Right ventricle myocardium superior (tissue), 1 donor: ENCODE data around the gene NR3C1. TPM values are rescaled to one million over a fixed set of nuclear protein-coding genes. Genes with fewer than 3 reads are reported as not detected.
A peak's percentile ranks its signal among the peaks of the same experiment; 100 is the strongest.

Experiments used
- ATAC-seq: fragments of 200-7000 bp; cut with Tn5 transposase; one replicate; pipeline ENCODE4 v1.9.1; 2020; ENCODE audit warnings: mild to moderate bottlenecking; ENCODE audit not compliant: poor library complexity
- DNase-seq: peaks from one replicate; pipeline ENCODE4 v3.0.0-alpha.2; 2020
- intact Hi-C: fragments of 100-400 bp; cut with DNase I; formaldehyde crosslinking; loops from one replicate; pipeline ENCODE4 v1.11.2; 2022
- total RNA-seq: library from RNA; stranded (reverse); fragmentation: NEBNext Ultra II Directional; extraction: Animal tissue kit (Norgen Biotek cat#: 25700); gene quantifications from one replicate; pipeline ENCODE4 v1.2.1, GENCODE V29; 2021
- donor health status: DM: no; HTN: yes; CAD: no; lungs with severe emphysema.

The NR3C1 gene
- total RNA-seq, 1 donor from 2014 or later = 48.9 TPM

GRCh38 chr5:143322176-143322575, 81.3 kb downstream of the NR3C1 start:
- DNase-seq (no peak), ATAC-seq (no peak)
- intact Hi-C loops = no loop called here

DNA sequence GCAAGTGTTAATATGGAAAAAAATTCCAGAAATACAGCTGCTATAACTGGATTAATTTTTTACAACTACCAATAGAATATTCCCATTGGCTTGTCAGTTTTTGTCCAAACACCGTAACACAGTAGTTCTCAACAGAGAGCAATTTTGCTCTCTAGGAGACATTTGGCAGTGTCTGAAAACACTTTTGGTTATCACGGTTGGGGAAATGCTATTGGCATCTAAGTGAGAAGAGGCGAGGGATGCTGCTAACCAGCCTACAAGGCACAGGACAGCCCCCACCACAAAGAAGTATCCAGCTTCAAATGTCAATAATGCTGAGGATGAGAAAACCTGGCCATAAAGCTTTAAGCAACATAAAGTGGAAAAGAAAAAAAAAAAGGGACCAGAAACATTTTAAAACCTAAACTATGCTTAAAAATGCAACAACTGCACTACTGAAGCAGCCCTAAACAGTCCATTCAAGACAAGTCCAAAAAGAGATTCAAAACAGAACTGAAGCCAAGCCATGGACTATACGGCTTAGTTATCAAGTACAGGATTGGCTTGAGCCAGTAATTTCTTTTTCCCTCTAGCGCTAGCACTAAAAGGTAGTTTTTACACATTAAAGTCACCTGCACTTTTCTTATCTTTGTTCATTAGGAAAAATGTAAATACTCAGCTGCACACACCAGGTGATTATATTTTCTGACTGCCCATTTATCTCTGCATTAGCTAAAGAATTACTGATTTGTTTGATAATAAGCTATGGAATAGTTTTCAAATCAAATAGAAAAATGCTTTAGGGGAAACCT, 83.9 kb downstream of the NR3C1 start:
- DNase-seq (no peak), ATAC-seq (peak; percentile 50)
- intact Hi-C loops = no loop called here

DNA sequence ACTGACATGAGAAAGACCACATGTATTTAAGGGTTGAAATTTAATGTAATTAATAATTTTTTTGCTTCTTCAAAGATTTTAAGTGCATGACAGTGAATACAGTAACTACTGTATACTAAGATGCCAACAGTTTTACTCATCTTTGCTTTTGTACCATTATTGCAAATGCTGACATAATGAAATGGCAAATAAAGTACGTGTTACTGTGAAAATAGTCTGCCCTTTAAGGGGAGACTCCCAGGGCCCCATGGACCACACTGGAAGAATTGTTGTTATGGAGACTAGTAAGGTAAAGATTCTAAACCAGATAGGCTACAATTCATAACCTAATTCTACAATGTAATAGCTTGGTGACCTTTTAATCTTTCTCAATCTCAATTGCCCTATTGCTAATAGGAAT, 84.7 kb downstream of the NR3C1 start:
- intact Hi-C loops = no loop called here
- ATAC-seq = no peak
- no peak for DNase-seq

- intact Hi-C loops = no loop called here
- DNase-seq (no peak), ATAC-seq (no peak)
Observed at GRCh38 chr5:143318270-143318669, 85.2 kb downstream of the NR3C1 start.

GRCh38 chr5:143316844-143317631, 86.4 kb downstream of the NR3C1 start:
- DNase-seq (no peak), ATAC-seq (peak; percentile 66)
- intact Hi-C loops = no loop called here

DNA sequence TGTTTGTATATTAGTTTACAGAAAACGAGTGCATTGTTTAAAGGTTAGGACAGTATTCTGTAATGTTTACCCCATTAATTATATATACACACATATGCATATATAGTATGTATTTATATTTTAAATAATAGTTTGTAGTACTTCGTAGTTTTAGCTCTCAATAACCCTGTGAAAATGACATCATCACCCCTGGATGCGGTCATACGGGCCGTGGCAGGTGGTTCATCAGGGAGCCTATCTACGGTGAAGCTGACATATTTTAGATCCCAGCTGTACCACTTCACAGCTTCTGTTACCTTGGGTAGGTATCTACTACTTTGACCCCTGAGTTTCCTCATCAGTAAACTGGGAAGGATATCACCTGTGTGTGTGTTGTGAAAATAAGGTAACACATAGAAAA, 87.1 kb downstream of the NR3C1 start:
- intact Hi-C loops = no loop called here
- ATAC-seq = no peak

GRCh38 chr5:143315929-143316328, 87.6 kb downstream of the NR3C1 start:
- ATAC-seq (peak; percentile 40), DNase-seq (no peak)
- intact Hi-C loops = no loop called here

More for the DNA sequence above, 87.1 kb downstream of the NR3C1 start:
- no peak for DNase-seq

GRCh38 chr5:143315214-143315613, 88.3 kb downstream of the NR3C1 start:
- ATAC-seq = no peak
- no peak for DNase-seq
- intact Hi-C loops = no loop called here

- DNase-seq (no peak), ATAC-seq (peak; percentile 27)
- intact Hi-C loops = no loop called here
Observed at GRCh38 chr5:143314659-143315058, 88.8 kb downstream of the NR3C1 start.

DNA sequence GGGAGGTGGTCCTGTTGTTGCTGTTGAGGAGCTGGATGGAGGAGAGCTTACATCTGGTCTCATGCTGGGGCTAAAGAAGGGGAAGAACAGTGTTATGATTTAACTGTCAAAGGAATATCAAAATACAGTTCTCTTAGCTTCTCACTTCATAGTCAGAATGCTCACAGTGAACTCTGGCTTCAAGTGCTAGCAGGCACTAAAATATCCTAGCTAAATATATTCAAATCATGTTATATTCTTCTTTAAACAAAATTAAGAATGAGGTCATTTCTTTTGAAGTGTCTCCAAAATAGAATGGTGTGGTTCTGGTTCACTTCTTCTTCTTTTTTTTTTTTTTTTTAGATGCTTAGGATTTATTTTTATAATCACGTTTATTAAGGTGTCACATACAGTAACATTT, 89.4 kb downstream of the NR3C1 start:
- intact Hi-C loops = no loop called here

DNA sequence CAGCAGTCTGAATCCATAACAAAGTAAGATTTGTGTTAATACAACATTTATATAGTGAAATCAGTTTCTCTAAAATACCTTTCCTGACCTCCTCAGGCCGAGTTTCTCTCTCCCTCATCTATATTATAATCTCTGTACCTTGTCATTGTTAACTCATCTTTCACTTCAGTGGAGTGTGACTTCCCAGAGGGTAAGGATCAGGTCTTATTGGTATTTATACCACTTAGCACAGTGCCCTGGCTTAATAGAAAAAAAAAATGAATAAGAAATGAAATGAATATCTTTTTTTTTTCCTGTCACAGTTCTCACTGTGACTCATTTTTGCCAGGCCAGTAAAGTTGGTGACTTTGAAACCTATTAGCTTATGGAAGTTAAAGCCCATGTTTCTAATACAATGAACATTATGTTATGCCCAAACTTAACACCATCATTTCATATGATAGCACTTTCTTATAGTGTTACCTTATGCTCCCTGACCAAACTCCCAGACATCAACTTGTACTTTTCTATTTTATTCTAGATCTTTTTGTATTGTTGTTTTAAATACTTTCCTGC, 90.1 kb downstream of the NR3C1 start:
- DNase-seq (no peak), ATAC-seq (no peak)
- intact Hi-C loops = no loop called here

More for the DNA sequence above, 89.4 kb downstream of the NR3C1 start:
- no peak for ATAC-seq
- no peak for DNase-seq

DNA sequence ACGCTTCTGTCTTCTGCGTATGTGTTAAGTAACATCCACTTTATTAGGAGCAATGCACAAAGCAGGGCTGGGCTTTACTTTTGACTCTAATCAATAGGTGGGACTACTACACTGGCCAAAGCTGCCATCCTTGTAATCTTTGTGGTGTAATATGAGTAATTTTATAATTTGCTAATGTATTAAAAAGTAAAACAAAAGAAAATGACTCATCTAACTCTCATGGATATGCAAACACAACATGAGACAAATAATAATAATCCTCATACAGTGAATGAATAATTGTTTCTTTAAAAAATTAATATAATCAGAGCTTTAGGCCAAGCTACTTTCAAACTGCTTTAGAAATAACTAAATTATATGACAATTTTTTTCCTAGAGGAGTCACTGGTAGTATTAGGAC, 90.7 kb downstream of the NR3C1 start:
- DNase-seq = no peak
- intact Hi-C loops = no loop called here
- ATAC-seq = no peak

DNA sequence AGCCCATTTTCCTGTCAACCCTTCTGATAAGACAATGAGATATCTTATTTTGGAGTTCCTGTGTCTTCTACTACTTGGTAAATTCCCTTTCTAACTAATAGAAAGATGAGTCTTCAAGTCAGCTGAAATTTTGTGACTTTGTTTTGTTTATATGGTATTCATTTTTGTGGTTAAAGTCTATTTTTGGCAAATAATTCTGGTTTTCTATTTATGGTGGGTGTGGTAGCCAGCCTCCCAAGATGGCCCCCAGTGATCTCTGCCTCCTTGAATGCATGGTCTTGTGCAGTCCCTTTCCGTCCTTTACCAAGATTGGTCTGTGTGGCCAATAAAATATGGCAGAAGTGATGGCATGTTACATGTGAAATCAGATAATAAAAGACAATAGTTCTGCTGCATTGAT, 91.5 kb downstream of the NR3C1 start:
- ATAC-seq (no peak), DNase-seq (no peak)
- intact Hi-C loops = no loop called here

DNA sequence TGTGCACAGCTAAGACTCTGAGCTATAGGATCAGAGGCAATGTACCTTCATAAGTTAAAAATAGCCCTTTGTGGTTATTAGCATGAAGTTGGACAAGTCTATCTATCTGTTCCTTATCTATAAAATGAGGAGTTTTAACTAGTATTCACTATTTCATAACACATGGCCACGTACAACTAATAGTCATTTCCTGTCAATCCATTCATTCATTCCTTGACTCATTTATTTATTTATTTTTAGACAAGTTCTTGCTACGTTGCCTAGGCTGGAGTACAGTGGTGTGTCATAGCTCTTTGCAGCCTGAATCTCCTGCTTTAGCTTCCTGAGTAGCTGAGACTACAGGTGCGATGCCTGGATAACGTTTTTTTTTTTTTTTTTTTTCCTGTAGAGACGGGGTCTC, 92.1 kb downstream of the NR3C1 start:
- ATAC-seq = no peak
- no peak for DNase-seq
- intact Hi-C loops = no loop called here

GRCh38 chr5:143309661-143310431, 93.6 kb downstream of the NR3C1 start:
- ATAC-seq = no peak
- no peak for DNase-seq
- intact Hi-C loops = no loop called here

DNA sequence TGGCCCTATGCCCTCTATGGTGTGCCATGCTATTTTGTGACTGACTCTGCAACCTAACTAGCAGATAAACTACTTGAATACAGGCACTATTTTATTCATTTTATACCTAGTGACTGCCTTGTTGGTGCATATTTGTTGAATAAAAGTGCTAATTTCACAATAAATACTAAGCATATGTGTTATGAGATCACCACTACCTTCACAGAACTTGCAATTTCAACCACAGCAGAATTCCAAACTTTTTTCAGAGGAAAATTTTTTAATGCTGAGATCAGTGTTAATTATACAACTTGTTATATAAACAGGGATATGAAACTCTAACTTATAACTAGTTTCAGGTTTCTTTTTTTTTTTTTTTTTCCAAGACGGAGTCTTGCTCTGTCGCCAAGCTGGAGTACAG, 94.8 kb downstream of the NR3C1 start:
- no peak for ATAC-seq
- DNase-seq = no peak
- intact Hi-C loops = no loop called here

DNA sequence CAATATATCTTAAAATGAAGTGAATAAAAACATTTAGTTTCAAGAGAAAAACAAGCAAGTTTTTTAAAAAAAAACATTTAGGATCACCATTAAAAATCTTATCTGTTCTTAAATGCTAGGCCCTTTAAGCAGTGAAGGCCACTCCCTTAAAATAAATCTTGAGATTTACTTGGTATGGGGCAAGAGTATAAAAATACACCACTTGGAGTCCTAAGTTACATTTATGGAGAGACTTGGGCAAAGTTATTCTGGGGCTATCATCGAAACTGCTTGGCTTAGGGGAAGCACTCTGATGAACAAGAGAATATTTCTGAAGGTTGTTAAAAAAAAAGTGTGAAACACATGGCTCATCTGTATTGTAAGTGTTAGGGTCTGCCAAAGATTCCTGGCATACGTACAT, 97.4 kb downstream of the NR3C1 start:
- DNase-seq (no peak), ATAC-seq (no peak)
- intact Hi-C loops = no loop called here

- ATAC-seq (no peak), DNase-seq (no peak)
- intact Hi-C loops = no loop called here
Observed at GRCh38 chr5:143304836-143305475, 98.5 kb downstream of the NR3C1 start.
